Activated T-helper 1 cell treated with anti-CD3 and anti-CD28 coated beads, Interleukin-2, amount 50 U/mL, for 16 hours (primary cell): ENCODE data around the gene MCRIP2.
"Not testable (repeated sequence)": the region's sequence is repeated elsewhere in the genome, so short reads cannot be mapped to it uniquely, and the experiment has no call there.

Source experiments
- DNase-seq, 2 donors: peaks; one replicate each; pipeline ENCODE4 v3.0.0-alpha.2; 2020; ENCODE audit warnings: low read depth in 1 of 2, low spot score in 1 of 2

Gene MCRIP2, protein sequence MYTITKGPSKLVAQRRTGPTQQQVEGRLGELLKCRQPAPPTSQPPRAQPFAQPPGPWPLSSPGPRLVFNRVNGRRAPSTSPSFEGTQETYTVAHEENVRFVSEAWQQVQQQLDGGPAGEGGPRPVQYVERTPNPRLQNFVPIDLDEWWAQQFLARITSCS

DNA sequence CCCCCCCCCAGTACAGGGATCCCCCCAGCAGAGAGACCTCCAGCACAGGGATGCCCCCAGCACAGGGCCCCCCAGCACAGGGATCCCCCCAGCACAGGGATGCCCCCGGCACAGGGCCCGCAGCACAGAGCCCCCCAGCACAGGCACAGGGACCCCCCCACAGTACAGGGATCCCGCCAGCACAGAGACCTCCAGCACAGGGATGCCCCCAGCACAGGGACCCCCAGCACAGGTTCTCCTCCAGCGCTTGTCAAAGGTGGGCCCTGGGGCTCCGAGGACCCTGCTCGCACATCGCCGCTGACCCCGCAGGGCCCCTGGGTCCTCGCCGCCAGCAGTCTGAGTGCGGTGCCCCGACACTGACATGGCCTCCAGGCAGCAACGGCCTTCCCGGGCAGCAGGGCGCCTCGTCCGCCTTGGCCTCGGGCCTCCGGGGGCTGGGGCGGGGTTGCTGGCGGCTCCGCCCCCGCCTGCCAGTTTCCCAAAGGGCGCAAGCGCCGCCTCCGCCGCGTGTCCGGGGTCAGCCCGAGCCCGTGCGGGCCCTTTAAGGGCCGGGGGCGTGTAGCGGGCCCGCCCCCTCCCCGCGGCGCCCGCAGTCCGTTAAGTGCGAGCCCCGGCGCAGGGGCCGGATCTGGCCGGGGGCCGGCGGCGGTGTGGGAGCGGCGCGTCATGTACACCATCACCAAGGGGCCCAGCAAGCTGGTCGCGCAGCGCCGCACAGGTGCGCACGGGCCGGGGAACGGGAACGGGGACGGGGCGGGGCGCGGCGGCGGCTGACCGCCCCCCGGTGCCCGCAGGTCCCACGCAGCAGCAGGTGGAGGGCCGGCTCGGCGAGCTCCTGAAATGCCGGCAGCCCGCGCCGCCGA, at the start of gene MCRIP2:
Gene MCRIP2, plus strand, starts transcription at position 503 of the 863 bp plus-strand sequence. Its CDS starts 164 bp downstream, at position 667.
- DNase-seq, result peak in 1 of 2 donors; percentile 56

DNA sequence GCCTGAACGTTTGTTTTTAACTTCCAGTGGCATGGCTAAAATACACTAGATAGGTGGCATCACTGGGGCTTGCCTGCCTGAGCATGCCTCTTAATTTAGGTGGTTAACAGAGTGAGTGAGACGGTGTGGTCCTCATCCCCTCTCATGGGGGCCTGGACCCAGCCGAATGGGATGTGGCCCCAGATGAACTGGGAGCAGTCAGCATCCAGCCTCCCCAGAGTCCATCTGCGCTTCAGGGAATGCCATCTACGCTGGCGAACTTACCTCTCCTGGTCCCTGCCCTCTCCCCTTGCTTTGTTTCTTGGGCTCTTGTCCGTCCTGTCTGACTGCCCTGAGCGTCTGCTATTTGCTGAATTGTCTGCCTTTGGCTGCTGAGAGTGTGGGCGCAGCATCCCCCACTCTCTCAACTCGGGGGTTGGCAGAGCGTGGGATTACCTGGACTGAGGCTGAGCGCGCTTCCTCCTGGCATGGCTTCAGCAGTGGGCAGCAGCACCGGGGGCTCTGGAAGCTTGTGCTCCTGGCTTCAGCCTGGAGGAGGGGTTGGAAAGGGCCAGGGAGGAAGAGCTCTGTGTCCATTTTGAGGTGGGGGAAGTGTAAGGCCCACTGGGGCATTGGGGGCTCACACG, 49.6 kb upstream of the MCRIP2 start:
- no peak for DNase-seq

DNA sequence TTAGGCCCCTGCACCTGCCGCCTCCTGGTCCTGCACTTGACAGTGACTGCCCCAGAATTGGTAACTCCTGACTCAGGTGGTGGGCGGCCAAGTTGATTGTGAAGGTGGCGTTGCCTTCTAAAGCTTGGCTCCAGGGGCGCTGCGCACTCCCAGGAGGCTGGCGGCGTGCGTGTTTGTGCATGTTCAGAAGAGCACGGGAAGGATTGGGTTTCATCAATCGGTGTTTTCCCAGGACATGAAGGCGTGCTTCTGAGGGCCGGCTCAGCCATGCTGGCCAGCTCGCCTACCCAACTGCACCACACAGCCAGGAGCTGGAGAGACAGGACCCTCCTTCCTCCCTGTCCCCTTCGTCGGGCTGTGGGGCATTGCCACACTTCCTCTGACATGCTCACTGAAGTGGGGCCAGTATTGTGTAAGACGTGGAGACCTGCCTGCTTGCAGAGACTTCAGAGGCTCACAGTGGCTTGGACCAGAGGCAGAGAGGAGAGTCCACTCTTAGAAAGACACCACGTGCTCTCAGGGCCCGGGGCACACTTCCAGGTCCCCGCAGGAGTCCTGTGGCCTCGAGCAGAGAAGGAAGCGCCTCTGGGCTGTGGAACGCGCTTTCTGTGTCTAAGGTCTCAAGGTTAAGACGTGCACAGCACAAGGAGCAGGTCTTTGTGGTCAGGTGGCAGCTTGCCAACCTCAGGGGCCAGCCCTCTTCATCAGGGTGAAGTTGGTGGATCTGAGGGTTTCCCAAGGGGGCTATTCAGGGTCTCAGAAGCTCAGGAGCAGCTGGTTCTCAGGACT, 48.9 kb upstream of the MCRIP2 start:
- DNase-seq, result no peak

DNA sequence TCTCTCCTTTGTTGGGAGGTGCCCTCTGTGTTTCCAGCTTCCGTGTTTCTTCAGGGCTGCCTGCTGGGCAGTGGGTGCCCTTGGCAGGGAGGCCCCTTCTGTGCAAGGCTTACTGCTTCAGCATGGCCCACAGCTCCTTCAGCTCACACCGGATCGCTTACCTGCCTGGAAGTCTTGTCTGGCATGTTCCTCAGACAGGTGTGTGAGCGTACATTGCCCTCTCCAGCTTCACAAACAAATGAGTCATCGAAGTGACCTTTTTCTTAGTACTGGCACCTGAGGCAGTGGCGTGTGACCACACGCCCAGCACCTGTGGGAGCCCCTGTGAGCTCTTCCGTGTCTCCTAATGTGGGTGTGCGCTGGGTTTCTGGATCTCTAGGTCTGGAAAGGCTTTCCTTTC, 48.2 kb upstream of the MCRIP2 start:
- DNase-seq, result no peak

DNA sequence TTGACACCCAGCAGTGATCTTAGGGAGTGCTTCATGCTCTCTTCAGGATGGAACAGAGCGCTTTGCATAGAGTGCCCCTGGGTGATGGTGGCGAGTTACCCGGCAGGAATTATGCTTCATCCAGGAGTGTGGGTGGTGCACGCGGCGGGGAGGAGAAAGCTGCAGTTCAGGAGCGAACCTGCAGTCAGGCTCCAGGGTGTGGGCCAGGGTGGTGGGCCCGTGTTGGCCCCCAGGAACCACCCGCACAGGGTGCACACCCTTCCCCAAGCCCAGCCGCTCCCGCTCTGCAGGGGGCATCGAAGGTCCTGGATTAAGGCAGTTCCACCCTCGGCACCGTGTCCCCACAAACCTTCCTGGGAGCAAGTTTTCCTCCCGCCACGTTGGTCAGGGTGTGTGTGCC, 47.8 kb upstream of the MCRIP2 start:
- DNase-seq, result no peak

DNA sequence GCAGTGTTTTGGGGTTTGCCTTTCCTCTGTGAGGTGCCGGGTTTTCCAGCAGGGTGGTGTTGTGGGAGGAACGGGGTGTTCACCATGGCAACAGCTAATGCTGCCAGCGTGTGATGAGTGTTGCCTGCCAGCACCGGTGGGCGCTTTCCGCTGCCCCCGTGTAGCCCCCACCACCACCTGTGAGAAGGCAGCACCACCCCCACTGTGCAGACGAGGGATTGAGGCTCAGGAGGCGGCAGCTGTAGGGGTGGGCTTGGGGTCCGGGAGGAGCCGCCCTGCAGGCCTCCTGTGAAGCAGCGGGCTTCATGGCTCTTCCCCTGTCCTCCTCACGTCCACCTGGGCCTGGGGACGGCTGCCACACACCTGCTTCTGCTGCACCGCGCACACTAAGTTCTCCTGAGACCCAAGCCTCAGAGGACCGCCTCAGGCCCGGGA, 46.5 kb upstream of the MCRIP2 start:
- no peak for DNase-seq

DNA sequence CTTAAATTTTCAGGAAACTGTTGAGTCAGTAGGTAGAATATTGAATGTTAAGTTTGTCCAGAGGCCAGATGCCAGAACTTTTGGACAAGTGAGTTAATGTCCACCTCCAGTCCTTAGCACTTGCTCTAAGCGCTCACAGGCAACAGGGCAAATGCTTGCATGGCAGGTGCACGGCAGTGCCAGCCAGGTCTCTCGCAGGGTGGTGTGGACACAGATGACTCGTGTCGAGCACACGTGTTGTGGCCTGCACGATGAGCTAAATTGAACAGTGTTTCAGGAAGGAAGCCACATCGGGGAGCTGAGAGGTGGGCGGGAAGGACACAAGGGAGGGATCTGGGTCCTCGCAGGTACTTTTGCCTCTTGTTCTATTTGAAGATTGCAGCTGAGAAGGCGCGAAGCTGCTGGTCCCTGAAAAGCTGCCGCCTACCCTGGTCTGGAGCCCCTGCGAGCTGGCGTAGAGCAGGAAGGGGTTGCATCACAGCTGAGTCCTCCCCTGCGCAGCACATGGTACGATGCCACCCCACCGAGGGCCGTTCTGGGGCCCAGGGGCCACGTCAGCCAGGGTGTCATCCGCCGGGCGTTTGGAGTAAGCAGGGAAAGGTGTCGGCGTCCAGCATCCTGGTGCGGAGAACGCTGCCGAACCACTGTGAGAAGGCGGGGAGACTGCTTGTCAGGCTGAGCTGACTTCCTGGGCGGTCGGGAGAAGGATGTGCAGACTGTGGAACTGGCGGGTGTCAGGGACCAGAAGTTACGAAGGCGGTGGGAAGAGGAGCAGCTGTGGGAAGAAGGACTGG, 45.5 kb upstream of the MCRIP2 start:
- no peak for DNase-seq

DNA sequence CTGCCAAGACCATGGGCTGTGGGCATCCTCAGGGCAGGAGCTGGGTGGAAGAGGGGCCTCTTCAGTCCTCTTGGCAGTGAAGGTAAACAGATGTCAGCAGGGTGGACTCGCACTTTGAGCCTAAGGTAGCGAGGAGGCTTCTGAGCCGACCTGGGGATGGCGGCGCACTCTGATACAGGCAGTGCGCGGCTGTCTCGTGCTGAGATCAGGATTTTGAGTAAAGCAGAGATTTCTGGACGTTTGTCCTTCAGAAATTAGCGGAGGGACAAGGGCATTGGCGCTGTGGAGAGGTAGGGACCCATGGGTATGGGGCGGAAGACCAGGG, 44.9 kb upstream of the MCRIP2 start:
- DNase-seq, result no peak

DNA sequence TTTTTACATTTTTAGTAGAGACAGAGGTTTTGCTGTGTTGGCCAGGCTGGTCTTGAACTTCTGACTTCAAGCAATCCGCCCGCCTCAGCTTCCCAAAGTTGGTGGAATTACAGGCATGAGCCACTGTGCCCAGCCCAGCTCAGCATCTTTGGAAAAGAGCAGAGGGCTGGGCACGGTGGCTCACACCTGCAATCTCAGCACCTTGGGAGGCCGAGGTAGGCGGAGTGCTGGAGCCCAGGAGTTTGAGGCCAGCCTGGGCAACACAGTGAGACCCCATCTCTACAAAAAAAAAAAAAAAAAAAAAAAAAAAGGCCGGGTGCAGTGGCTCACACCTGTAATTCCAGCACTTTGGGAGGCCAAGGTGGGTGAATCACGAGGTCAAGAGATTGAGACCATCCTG, 44.0 kb upstream of the MCRIP2 start:
- DNase-seq, result not testable (repeated sequence)

DNA sequence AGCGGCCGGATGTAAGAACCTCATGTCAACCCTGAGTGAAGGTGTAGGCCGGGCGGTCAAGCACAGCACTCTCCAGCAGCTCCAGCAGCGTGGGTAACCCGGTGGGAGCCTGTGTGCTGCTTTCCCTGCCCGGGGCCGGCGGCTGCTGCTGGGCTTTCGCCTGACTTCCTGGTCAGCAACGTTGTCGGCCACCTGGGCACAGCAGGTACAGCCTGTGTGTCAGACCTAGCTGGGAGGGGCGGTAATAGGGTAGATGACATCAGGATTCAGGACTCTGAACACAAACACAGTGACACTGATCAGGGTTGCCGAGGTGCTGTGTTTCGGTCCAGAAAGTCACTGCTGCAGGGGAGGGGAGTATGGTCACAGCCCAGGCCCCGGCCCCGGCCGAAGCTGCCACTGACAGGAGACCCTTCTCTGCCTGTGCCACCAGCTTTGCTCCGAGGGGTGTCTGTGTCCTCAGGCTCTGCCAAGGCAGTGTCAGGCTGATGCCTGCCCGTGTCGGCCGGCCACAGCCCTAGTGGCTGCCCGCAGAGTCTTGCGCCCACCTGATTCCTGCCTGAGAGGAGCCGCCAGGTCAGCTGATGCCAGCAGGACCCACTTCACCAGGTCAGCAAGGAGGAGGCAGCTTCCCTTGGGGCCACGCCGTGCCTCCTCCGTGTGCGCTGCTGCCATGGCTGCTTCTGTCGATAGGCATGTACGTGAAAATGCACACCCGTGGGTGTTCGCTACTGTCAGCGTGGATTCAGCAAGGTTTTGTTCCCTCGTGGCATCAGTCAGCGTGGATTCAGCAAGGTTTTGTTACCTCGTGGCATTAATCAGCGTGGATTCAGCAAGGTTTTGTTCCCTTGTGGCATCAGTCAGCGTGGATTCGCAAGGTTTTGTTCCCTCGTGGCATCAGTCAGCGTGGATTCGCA, 42.5 kb upstream of the MCRIP2 start:
- DNase-seq, result no peak

DNA sequence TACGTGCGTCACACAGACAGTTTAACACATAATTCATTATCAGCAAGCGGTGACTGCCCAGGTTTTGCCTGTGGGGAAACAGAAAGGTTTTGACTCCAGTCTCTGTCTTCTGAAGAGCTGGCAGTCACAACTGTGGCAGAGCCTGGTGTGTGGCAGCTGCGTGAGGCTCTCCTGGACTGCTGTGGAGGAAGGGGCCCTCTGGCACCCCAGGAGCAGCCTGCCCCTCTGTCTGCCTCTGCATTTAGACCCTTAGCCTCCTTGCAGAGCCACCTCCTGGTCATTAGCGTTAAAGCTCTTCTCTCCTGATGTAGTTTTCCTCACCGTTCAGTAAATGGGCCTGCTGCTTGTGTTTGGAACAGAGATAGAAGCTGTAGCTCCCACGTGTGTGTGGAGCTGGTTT, 40.8 kb upstream of the MCRIP2 start:
- no peak for DNase-seq

DNA sequence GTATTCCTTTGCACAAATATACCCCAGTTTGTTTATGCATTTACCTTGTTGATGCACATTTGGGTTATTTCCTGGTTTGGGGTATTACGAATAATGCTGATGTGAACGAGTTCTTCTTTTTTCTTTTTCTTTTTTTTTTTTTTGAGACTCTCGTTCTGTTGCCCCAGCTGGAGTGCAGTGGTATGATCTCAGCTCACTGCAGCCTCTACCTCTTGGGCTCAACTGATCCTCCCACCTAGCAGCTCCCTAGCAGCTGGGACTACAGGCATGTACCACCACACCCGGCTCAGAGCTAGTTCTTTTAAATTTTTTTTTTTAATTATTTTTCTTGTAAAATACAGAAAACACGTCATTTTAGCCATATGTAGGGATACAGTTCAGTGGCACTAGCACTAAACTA, 37.7 kb upstream of the MCRIP2 start:
- DNase-seq, result no peak

DNA sequence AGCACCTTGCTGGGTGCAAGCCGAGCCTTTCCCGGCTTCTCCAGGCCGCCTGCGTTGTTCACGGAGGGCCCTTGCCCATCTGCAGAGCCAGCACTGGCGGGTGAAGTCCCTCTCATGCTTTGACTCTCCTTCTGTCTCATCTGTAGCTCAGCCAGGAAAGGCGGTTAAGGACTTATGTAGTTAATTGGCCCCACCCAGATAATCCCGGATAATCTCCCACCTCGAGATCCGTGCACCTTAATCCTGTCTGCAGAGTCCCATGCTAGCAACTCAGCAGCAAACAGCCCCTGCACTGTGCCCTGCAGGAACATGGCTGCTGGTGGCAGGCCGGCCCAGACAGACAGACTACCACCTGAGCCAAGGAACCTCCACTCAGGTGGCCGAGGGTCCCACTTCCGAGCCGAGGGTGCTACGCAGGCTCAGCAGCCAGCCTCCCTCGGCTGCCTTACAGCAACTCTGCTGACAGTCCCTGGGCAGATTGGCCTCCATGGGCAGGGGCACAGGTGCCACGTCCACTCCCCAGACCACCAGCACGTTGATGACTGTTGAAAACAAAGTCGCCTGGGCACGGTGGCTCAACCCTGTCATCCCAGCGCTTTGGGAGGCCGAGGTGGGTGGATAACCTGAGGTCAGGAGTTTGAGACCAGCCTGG, 34.8 kb upstream of the MCRIP2 start:
- no peak for DNase-seq

DNA sequence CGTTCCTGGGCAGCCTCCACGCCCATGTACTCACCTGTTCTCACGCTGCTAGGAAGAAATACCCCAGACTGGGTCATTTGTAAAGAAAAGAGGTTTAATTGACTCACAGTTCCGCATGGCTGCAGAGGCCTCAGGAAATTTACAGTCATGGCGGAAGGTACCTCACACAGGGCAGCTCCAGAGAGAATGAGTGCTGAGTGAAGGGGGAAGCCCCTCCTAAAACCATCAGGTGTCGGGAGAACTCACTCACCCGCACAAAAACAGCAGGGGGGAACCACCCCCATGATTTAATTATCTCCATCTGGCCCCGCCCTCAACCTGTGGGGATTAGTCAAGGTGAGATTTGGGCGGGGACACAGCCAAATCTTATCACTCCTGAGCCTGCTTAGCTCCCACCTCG, 33.6 kb upstream of the MCRIP2 start:
- DNase-seq, result no peak

DNA sequence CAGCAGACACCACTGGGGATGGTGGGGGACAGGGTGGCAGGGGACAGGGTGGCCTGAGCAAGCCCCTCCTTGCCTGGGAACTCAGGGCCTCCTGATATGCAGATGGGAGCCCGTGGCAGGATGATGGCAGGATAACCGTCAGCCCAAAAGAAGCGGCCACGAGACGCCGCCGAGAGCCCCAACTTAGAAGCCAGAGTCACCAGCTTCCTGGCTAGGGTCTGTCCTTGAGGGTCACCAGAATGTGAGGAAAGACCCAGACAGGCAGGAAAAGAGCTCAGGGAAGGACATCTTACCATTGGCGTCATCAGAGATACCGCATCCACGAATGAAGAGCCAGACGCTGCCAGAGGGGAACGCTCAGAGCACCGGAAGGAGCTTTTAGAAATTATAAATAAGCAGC, 32.3 kb upstream of the MCRIP2 start:
- DNase-seq, result no peak

DNA sequence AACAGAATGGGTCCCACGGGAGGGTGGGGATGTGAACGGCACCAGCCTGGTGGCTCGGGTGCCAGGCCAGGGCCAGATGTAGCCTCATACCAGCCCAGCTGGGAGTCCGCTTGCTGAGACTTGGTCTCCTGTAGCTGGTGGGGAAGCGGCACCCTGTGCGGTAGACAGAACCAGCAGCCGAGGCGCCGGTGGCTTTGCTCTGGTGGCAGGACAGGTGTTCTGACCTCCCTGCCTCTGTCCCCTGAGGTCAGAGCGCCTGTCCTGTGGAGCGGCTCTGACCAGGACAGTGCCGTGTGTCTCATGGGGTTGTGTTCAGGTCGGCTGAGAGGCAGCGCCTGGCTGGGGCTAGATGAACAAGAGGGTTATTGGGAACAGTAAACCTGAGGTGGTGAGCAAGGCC, 31.6 kb upstream of the MCRIP2 start:
- DNase-seq, result no peak

DNA sequence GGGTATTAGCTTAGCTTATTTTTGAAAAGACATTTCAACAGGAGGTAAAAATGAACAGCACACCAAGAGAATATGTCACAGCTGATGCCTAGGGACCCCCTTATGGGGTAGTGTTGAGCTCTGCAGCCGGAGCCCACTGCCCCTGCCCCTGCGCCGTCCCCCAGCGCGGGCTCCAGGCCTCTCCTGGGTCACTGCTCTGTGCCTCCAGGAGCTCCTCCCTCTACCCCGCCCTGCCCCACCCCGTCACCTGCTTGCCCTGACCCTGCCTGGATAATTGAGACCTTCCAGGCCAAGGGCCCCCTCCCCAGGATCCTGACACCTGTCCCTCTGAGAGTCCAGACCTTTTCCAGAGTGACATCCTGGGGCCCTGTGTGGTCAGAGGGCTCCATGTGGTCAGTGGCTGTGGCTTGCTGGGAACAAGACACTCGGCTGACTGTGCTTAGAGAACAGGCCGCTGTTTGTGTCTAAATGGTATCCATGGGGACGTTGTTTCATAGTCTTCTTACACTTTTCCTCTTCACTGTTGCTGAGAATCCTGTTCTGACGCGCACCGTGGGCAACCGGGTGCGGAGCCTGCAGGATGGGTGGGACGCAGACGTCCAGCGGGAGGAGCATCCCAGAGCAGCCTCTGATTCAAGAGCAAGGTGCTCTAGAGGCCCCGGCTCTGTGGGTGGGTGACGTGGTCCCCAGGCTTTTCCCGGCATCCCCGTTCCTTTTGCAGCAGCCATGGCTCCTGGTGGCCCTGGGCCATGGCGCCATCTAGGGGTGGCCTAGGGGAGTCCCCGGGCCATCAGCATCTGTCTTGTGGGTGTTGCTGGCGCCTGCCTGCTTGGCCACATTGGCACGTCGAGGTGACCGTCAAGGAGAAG, 30.9 kb upstream of the MCRIP2 start:
- DNase-seq, result peak; percentile 32 to 37

DNA sequence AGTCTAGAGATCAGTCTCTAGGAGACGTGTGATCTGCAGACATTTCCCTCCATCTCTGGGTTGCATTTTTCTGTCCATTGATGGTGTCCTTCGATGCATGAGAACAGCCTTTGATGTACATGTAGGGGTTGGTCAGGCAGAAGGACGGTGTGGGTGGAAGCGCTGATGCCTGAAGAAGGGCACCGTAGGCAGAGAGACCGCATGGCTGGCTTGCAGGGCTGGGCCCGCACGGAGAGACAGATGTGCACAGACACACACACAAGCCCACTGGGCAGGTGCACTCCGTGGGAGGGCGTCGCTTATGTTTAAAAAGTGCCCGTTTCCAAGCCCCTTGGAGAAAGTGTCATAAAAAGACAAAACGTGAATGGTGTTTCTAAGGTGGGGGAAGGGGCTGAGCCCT, 26.5 kb upstream of the MCRIP2 start:
- no peak for DNase-seq
